NCI-H460 (cell line): Measurements from ENCODE around the gene CBX8. TPM values are rescaled to one million over a fixed set of nuclear protein-coding genes. Genes with fewer than 3 reads are reported as not detected.

Experiments used
- DNase-seq: peaks from one replicate; pipeline ENCODE4 v3.0.0-alpha.2; 2016; ENCODE audit warnings: low read depth; ENCODE audit errors: extremely low read depth
- total RNA-seq: library from RNA; depleted of rRNA; stranded (reverse); fragments of >200 nt; shearing (Covaris generic); gene quantifications from 2 replicates; pipeline ENCODE4 v1.2.3, GENCODE V29; 2014

CBX8 gene
- total RNA-seq, 1 experiment from 2014 or later: 11.0 TPM

- no peak for DNase-seq
Observed at GRCh38 chr17:79835953-79836509, 39.2 kb upstream of the CBX8 start.

- no peak for DNase-seq
Observed at GRCh38 chr17:79835470-79835899, 38.6 kb upstream of the CBX8 start.

- no peak for DNase-seq
Observed at GRCh38 chr17:79834565-79835469, 37.9 kb upstream of the CBX8 start.

DNA sequence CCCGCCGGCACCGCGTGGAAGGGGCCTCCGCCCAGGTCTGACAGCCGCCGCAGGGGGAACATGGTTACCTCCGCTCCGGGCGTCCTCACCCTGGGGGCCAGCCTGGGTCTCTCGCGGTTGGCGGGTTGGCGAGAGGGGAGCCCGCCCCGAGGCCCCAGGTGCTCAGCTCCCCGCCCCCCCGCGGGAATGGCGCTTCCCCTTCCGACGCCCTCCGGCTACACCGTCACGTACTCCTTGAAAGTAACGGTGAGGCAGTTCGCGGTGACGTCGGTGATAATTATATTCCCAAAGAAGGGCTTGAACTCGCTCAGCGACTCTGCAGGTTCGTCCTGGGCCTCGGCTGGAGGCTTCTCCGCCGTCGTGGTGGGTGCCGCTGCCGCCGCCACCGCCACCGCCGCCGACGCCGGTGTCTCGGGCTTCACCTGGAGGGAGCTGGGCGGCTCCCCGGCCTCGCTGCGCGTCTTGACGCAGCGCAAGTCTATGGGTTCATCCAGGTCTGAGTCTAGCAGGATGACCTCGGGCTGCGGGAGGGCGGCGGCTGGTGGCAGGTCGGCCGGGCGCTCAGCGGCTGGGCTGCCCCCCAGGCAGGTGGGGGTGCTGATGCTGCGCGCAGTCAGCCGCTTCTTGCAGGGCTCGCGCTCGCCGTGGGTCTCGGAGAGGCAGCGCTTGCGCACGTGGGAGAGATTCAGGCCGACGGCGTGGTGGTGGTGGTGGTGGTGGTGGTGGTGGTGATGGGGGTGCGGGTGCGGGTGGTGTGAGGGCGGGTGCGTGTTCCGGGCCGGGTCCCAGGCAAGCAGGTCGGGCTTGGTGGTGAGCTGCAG, 37.1 kb upstream of the CBX8 start:
- no peak for DNase-seq

- no peak for DNase-seq
Observed at GRCh38 chr17:79833110-79833450, 36.2 kb upstream of the CBX8 start.

DNA sequence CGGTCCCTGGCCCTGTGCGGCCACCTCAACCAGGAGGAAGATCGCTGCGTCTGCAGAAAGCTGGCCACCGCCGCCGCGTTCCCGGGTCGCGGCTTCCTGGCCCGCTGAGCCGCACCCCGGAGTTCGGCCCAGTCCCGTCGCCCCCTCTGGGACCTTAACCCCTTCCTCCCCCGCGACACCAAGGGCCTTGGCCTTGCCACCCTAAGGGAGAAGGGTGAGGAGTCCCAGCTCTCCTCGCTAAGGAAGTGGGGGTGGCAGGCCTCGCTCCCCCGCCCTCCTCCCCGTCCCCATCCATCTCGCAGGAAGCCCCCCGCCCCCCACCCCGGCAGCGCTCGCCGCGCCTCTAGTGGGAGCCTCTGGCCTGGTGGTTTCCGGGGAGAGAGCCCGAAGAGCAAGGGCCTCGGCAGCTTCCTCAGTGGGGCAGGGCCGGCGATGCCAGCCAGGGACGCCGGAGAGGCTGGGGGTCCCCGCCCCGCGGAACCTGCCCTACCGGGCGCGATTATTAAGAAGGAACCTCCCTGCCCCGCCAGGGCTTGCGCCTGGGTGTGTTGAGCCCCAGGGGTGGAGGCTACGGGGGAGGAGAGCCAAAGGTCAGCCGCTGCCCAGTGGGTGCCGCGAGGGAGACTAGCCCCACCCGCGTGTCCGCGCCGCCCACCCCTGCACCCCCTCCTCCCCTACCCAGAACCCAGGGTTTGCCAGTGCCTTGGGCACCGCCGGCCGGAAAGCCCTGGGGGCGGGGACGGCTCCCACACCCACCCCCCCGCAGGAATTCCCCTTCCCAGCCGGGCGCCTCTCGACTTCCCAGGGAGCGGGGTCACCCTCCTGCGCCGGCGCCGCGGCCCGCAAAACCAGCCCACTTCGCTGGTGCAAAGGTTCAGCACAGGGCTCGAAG, 35.6 kb upstream of the CBX8 start:
- peak; percentile 62 for DNase-seq

DNA sequence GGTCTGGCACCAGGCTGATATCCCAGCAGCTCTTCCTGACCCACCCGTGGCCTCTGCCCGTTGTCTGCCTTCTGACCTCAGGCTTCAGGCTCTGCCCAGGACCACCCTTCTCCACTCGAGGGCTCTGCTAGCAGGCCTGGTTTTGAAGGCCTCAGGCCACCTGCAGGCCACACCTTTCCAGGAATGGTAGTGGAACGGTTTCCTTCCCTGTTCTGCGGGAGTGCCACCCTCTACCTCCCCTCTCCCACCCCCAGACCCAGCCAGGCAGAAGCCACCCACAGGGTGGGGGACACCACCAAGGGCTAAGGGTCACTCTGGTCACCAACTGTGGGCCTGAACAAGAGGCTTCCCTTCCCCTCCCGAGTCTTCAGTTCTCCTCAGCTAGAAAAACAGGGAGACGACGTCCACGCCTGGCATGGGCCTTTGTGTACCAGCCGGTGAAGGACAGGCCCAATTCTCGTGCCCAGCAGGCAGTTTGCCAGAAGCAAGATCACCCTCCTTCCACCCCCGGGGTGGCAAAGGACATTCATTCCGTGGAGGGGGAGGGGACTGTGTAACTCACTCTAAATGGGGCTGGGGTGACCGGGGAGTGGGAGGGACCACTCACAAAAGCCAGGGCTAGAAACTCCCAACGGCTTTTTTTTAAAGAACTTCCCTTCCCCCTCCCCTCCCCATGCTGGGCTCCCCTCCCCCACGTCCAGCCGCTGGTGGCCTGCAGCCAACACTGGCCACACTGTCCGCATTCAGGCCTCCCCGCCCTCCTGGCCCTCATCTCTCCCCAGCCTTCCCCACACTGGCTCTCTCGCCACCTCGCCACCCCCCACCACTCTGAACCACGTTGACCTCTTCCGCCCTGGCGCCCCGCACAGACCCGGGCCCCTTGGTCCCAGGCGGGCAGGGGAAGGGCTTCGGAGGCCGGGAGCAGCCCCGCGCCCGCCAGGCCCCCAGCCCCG, 34.7 kb upstream of the CBX8 start:
- peak; percentile 59 for DNase-seq

GRCh38 chr17:79830763-79831264, 33.9 kb upstream of the CBX8 start:
- DNase-seq: no peak

- DNase-seq: no peak
Observed at GRCh38 chr17:79830303-79830702, 33.4 kb upstream of the CBX8 start.

DNA sequence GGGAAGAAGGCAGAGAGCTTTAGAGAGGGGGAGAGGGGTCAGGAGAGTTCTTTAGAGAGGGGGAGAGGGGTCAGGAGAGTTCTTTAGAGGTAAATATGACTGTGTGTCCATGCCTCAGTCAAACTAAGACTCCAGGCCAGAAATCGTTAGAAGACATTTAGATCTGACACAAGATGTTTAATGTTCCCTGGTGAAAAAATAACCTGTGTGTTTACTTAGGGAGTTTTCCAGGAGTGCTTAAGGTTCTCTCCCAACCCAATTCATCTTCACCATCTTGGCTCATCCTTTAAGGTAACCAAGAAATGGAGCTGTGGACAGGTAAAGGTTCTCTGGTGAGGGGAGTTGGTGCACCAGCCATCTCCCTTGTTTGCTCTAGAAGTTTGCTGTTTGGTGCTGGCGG, 32.6 kb upstream of the CBX8 start:
- DNase-seq: no peak

GRCh38 chr17:79829004-79829403, 32.1 kb upstream of the CBX8 start:
- no peak for DNase-seq

DNA sequence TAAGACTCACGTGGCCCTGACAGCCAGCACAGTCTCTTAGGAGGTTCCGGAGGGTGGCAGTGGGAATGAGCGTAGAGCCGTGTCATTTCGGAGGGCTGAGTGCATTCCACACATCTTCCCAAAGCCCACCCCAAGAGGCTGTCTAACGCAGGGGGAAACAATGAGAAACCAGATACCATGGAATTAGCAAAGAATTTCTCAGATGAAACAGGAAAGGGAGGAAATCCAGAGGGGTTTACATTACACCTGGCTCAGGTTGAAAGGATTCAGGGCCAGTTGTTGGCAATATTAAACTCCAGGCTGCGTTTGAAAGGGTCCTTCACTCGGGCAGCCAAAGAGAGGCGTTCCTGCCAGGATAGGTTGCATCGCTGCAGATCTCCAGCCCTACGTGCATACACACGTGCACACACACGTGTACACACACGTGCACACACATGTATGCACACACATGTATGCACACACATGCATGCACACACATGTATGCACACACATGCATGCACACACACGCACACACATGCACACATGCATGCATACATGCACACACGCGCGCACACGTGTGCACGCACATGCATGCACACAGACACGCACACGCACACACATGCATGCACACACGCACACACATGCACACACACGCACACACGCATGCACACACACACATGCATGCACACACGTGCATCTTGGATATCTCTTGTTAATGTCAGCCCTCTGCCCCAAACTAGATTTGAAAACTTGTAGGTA, 30.1 kb upstream of the CBX8 start:
- DNase-seq: no peak

GRCh38 chr17:79826204-79826680, 29.4 kb upstream of the CBX8 start:
- DNase-seq: no peak

DNA sequence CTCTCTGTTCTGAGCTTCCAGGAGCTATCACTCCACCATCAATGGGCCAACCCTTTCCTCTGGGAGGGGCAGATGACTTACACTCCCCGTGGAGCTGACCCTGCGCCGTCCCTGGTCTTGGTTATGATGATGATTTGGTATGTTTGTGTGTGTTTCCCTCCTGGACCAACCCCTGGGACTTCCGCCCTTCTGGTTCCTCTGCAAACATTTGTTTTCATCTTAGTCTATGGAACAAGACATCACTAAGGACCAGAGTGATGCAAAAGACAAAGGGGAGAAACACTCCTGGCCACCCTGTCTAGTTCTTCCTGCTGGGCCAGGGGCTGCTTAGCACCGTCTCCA, 28.7 kb upstream of the CBX8 start:
- no peak for DNase-seq

GRCh38 chr17:79824893-79825579, 28.2 kb upstream of the CBX8 start:
- DNase-seq: no peak

DNA sequence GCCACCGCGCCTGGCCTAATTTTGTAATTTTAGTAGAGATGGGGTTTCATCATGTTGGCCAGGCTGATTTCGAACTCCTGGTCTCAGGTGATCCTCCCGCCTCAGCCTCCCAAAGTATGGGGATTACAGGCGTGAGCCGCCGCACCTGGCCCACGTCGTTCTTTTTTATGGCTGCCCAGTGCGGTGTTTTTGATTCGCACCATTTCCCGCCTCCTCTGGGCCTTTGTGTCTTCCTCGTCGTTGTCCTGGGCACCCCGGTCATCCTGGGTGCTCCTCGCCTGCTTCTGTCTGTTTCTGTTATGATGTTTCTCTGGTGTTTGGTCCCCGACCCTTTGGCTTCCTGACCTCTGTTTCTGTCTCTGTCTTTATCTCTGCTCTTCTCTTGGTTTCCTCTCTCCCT, 27.4 kb upstream of the CBX8 start:
- no peak for DNase-seq

DNA sequence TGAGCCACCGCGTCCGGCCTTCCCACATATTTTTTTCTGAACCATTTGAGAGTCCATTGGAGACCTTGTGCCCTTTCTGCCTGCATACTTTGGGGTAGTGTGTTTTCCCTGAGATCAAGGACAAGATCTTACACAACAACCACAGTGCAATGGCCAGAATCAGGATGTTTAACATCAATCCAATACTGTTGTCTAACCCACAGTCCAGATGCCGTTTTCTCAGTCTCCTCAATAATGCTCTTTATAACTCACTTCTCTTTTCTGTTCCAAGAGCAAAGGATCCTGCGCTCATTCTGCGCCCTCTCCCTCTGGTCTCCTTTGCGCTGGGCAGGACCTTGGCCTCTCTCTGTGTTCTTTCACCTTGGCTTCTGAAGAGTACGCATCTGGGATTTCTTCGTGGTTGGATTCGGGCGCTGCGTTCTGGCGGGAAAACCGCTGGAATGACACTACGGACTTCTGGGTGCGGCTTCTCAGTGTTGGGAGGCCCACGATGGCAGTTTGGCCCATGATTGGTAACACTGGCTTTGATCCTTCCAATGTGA, 25.8 kb upstream of the CBX8 start:
- DNase-seq: no peak
